HG03108 (cell line): ENCODE results near the gene CHST14.

Source experiments
- ATAC-seq: cut with Tn5 transposase; IDR thresholded peaks from one replicate; pipeline ENCODE4 v1.9.1; 2021; ENCODE audit warnings: moderate library complexity; ENCODE audit not compliant: unreplicated experiment

Gene CHST14

GRCh38 chr15:40470423-40471104, at the start of gene CHST14:
Gene CHST14 (plus strand): TSS chr15:40470984. CDS start chr15:40471214, 230 bp downstream.
- ATAC-seq: peak; percentile 47

DNA sequence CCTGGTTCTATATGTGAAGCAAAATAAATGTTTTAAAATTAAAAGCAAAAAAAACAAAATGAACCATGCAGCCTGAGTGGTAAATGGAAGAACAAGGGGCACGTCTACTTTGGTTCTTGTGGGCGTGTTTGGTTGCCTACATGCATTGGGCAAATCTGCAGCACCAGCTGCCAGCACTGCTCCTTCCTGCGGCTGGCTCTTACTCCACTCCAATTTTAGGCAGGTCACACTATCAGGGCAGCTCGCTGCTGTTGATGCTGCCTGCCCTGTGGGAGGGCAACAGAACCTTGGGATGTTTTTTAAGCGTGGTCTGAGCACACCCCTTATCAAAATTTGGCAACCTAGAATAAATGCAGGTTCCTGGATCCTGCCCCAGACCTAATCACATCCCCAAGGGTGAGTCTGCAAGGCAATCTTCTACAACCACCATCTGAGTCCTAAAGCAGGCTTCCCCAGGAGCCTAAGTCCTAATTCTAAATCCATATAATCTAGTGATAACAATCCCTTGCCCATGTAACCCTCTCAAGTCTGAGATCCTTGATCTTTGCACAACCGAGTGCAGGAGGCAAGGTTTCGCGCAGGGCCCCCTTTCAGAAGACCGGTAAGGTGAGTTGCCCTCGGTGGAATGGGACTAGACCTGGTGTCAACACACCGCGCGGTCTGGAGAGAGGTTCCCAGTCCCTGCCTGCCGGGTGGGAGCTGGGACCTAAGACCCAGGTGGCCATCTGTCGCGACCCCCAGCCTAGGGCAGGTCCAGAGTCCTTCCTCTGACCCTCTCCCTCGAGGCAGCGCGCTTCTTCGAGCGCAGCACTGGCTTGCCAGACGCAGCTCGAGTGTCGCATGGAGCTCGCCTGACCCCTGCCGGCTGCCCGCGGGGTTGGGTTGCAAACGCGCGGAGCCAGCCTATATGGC, 49.3 kb upstream of the CHST14 start:
- no peak for ATAC-seq

GRCh38 chr15:40424483-40425115, 46.2 kb upstream of the CHST14 start:
- ATAC-seq: no peak

DNA sequence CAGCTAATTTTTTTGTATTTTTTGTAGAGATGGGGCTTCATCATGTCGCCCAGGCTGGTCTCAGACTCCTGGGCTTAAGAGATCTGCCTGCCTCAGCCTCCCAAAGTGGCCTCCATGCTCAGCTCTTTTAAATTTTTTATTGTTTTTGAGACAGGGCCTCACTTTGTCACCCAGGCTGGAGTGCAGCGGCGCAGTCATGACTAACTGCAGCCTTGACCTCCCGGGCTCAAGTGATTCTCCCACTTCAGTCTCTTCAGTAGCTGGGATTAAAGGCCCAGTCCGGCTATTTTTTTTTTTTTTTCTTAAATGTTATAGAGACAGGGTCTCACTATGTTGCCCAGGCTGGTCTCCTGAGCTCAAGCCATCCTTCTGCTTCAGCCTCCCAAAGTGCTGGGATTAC, 45.1 kb upstream of the CHST14 start:
- ATAC-seq: no peak

DNA sequence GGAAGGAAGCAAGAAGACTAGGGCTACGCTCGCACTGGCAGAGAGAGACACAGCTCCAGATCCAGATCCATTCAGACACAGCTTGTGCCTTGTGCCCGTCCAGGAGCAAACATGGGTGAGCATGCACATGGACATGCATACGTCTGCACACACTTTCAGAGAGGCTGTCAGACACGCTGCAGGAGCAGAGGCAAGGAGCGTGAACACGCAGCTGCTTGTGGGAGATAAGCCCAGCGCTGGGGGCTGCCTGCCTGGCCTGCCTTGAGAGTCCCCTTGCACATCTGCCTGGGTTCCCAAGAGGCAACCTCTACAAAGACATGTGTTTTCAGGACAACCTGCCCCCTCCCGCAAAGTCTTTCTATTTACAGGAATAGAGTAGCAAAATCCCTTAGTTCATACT, 43.6 kb upstream of the CHST14 start:
- no peak for ATAC-seq

DNA sequence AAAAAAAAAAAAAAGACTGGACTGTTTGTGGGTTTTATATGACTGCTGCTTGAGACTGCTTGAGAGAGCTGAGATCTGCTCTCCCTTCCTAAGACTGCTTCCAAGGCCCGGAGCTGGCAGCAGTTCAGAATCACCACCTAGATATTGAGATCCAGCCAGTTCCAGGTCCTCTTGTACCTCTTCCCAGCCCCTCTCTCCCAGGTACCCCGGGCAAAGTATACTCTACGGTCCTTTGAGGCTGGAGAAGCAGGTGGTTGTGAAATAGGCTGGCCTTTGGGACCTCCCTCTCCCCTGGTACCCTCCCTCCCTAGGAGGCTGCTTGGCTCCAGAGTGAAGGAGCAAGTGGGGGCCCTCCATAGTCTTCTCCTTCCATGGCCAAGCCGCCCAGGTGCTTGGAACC, 42.6 kb upstream of the CHST14 start:
- ATAC-seq: no peak

DNA sequence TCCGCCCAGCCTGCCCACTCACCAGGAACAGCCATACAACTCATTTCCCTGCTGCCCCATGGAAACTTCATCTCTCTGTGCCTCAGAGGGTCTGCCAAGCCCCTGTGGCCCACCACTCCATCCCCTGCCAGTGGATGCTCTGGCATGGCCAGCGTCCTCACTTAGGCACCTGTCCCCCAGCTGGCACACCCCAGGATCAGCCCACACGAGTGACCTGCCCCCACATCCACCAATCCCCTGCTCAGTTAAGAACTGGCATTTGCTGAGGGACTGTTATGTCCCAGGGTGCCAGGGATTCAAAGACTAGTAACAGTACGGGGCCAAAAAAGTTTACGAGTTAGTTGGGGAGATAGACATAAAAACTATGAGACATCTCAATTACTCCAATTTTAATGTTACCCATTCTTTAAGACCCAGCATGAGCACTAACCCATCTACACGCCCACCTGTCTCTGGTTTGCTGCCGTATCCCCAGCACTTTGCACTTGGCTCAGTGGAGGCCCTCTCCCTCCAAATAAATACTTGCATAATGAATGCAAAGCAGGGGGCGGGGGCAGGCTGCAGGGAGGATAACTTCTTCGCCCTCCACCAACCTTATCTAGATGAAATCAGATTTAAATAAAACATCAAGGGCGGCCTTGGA, 41.6 kb upstream of the CHST14 start:
- ATAC-seq: no peak

GRCh38 chr15:40430271-40430805, 40.4 kb upstream of the CHST14 start:
- ATAC-seq: no peak

GRCh38 chr15:40435023-40435709, 35.6 kb upstream of the CHST14 start:
- no peak for ATAC-seq

GRCh38 chr15:40435710-40436089, 35.1 kb upstream of the CHST14 start:
- no peak for ATAC-seq

DNA sequence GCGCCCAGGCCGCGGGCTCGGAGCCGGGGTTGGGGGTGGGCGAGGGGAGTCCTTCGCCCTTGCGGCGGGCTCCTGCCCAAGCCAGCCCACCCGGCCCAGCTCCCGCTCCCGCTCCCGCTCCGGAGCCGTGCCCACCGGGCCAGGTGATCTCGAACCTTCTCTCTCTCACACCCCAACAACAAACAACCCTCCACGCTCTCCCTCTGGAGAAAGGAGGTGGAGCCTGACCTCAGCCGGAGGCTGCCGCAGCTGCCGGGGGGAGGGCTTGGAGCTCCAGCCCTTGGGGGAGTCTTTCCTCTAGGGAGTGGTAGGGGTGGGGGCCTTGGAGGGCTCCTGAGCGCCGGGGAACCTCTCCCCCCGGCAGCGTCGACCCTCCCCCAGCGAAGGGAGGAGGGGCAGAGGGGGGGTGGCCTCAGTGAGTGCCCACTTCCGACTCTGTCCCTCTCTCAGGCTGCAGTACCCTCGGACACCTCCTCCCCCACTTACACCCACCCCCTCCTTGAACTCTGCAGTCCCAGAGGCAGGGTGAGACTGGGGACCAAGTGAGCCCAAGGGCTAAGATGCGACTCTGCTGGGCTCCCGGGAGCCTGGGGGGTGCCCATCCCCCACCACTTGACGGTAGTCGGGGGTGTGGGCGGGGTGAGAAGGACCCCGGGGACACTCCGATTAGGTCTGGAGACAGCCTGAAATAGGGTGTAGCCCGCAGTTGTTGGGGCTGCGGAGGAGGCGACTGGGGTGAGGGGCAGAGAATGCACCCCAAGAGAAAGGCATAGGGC, 34.5 kb upstream of the CHST14 start:
- ATAC-seq: no peak

- no peak for ATAC-seq
These were observed 33.7 kb upstream of the CHST14 start for GRCh38 chr15:40436892-40437751.

DNA sequence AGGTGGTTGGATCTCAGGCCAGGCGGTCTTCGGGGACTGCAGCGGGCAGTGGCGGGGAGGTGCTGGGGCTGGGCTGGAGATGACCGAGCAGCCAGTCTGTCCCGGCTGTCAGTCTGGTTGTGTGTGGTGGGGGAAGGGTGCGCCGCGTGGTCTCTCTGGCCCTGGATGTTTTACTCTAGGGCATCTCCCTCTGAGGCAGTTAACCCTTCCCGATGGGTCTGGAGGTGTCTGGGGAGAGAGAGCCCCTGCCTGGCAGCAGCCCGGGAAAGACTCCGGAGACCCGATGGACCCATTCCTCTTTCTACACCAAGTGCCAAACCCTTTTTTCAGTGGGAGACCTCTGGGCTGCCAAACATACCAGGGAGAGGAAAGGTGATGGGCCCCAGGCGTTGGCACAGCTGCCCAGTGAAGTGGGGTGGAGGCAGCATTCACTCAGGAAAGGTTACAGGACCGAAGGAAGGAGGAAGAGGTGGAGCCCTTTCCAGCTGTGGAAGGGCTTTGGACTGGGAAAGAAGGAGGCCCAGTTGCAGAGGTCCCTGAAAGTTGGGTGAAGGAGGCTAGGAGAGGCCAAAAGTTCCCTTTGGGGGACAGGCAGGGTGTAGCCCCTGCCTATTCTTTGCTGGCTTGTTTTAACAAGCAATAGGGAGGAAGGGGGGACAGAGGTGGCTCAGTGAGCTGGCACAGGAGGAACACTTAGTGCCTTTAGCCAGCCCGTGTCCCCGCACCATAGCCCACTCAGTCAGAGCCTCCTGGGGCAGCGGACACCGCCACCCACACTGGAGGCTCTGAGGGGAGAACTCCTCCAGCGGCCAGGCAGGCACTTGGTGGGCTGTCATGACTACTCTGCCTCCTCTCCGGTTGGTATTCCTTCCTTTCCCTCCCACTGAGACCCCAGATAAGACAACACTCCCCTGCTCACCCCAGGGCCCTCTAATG, 32.8 kb upstream of the CHST14 start:
- ATAC-seq: no peak

DNA sequence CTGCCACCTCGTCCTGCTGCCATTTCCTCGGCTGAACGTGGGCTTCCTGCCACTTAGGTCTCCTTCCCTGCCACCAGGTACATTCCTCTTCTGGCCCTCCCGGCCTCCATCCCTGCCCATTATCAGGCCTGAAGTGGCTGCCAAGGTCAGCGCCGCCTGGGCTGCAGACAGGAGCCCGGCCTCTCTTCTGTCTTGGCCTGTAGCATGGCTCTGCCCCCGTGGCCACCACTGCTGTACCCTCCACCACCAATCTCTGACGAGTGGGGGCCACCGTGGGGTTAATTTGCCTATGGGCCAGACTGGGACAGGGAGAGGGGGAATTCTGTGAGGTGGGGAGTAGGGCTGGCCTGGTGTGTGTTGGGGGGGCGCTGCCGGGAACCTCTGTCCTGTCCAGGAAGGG, 32.1 kb upstream of the CHST14 start:
- no peak for ATAC-seq

DNA sequence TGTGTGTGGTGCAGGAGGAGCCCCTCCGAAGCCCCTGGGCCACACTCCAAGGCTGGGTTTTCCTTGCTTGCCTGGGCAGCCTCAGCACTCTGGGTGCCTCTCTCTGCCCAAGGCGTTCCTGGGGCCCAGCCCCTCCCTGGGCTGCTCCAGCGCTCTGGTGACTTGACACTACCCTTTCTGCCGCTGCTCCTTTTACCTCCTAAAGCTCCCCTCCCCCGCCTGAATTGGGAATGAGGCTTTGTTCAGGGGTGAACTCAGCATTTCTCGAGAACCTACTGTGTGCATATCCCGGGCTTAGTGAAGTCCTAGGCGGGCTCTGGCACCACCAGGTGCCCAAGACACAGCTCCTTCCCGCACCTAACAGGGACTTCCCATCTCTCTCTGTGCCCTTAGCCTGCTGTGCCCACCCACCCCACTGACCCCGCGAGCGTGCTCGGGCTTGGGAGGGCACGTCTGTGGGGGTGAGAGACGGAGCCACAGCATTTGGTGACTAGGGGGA, 31.3 kb upstream of the CHST14 start:
- no peak for ATAC-seq

GRCh38 chr15:40439960-40440742, 30.6 kb upstream of the CHST14 start:
- no peak for ATAC-seq
